Jurkat, Clone E6-1 (cell line): Measurements from ENCODE around the gene SOX6.

Experiments
- DNase-seq: peaks from one replicate; pipeline ENCODE4 v3.0.0-alpha.2; 2011; ENCODE audit warnings: low read depth, low spot score
- H3K4me3 ChIP-seq: 2 replicates; pipeline ENCODE4 v1.5.1; 2011; ENCODE audit warnings: mild to moderate bottlenecking, low read length, control low read depth, moderate library complexity

The SOX6 gene

DNA sequence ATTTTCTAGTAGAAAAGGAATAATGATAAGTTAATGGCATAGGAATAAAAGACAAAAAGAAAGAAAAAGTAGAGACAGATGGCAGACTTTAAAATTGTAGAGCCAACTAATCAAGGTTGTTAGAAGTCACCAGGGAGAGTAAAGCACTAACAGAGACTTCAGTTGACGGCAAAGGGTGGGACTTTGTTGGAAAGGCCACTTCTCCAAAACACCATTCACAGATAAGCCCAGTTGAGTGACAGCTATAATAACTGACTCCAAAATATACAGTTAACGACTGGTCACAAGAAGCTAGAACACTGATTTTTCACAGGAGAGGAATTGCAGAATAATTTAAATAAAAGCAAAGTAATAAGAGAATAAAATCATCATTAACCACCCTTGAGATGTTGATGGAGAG, 16.0 kb upstream of the SOX6 start:
- no peak overlapping the region for H3K4me3 ChIP-seq
- DNase-seq, result no peak

DNA sequence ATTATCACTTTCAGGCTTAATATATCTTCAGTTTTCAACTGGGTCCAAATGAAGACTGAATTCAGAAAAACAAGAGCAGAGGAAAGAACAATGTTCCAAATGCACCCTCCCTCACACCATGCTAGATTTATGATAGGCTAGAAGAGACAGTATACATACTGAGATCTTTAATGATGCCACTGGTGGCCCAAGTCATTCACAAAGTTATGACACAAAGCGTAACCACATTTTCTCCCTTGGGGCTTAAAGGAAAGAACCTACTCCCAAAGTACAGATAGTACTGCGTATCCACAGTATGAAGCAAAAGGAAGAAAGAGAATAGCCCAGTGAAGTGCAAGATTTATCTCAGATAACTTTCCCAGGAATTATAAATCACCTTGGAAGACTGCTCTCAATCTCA, 10.9 kb upstream of the SOX6 start:
- no peak overlapping the region for H3K4me3 ChIP-seq
- DNase-seq, result no peak

DNA sequence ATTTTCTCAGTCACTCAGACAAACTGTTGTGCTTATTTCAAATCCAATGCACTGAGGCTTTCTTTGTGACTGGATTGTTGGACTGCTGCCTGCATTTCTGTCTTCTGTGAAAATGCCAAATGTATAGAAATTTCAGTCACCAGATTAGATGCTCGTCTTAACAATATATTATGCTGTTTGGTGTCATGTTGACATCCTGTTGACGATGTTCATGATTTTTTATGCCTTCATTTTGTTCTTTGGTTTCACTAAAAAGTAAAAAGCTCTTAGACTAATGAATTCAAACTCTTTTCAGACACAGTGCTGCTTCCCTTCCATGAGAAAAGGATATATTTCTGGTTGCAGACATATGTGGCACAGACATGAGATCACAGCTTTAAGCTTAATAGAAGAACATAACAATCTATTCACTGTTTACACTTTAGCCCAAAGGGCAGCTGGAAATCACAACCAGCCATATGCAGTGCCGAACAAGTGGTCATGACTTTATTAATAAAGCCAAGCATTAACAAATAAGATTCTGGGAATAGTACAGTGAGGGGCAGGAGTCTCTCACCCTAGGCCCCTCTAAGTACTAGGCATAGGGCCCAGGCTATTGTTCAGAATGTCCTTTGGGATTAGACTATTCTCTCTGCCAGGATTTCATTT, 9.4 kb upstream of the SOX6 start:
- DNase-seq, result no peak
- no peak overlapping the region for H3K4me3 ChIP-seq

DNA sequence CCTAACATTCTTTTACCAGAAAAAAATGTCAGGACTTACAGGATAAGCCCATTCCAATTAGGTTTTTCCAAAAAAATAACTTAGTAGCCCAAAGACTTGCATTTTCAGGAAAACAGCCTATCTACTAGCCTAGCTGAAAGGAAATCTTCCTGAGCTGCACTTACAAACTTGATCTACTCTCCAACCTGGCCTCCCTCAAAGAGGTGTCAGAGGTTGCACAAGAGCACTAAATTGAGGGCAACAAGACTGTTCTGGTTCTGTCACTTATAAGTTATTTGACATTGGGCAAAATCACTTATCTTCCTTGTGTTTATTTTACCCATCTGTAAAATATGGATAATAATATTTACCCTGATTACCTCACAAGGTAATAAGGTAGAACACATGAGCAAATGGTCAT, 7.9 kb upstream of the SOX6 start:
- no peak overlapping the region for H3K4me3 ChIP-seq
- no peak for DNase-seq

DNA sequence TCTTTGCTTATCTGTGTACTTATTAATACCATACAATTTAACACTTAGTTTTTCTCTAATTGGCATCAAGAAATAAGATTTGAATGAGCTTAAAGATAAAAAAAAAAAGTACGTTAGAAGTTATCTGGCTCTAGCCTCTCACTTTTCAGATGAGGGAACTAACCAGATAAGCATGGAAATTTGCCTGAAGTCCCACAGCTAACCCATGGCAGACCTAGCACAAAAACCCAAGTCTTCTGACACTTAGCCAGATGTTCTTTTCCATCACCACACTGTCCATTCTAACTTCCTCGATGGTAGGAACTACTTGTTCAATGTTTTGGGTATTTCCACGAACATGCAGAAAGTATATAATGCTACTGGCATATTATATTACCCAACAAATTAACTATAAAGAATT, 7.4 kb upstream of the SOX6 start:
- DNase-seq, result no peak
- no peak overlapping the region for H3K4me3 ChIP-seq

DNA sequence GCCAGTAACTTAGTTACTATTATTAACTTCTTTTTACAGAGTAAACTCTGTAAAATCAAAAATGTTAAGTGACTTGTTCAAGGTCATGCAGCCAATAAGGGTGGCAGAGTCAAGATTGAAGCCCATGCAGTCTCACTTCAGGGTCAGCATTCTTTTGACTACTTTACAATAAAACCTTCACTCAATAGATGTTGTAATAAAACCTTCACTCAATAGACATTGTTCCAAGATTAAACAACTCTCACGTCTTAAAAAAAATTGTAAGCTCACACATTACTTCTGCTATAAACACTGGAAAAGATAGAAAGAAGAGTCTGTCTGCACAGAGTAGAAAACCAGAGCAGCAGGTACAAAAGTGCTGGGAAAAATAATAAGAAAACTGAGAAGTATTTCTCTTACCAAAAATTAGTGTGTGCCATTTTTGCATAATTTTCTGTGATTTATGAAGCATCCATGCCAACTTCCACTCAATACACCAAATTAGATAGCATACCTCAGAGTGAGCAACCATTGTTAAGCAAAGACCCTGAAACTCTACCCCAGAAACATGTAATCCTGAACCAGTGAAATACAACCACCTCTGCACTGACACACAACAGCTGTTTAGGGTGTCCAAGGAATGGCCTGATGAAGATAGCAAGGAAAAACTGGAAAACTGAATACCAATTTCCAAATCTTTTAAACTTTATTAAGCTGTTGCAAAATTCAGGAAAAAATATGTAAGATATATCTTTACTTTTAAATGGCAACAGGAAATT, 4.9 kb upstream of the SOX6 start:
- no peak overlapping the region for H3K4me3 ChIP-seq
- DNase-seq, result no peak

DNA sequence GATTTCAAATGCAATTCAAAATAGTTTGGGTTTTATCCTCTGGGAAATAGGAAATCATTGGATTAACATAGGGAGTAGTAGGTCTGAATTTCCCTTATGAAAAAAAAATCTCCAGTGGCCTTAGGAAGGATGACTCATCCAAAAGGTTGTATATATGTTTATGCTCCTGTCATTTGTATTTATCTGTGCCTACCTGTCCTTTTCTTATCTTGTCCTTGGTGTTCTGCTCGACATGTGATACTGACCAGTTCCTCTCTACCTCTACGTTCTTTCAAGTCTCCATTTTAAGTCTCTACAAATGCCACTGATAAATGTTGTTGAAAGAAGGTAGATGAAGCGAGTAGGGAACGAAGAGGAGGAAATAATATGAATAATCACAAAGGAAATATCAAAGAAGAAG, 3.0 kb upstream of the SOX6 start:
- DNase-seq, result no peak
- H3K4me3 ChIP-seq, result no peak overlapping the region

DNA sequence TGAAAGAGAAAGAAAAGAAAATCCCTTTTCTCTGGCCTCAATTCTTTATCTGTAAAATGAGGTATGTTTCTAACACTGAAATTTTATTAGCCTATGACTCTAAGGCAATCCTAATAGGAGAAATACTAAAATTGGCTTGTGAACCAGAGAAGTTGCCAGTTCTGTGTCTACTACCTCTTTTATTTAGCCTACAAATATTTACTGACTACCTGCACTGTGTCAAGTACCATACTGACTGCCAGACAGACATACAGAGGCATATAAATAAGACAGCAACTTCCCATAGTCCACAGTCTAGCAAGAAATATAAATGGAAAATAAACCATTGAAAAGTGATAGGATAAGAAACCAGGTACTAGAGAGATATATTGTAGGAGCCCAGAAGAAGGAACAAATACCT, 2.4 kb upstream of the SOX6 start:
- no peak overlapping the region for H3K4me3 ChIP-seq
- DNase-seq, result no peak

DNA sequence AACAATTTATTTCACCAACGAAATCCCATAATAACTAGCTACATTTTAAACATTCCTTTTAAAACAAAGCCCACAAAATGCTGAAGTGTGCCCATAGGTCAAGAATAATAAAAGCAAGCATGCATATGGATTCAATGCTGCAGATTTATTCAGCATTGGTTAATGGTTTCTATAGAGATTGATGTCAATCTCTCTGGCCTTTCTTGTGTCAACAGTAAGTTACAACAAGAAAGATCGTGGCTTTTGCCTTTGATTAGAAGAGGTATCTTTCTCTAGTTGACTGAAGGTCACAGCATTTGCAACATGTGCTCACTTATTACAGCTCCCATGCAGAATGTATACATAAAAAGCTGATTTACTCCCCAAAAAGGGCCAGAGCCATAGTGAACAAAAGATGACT, 1.4 kb upstream of the SOX6 start:
- no peak overlapping the region for H3K4me3 ChIP-seq
- DNase-seq, result no peak

DNA sequence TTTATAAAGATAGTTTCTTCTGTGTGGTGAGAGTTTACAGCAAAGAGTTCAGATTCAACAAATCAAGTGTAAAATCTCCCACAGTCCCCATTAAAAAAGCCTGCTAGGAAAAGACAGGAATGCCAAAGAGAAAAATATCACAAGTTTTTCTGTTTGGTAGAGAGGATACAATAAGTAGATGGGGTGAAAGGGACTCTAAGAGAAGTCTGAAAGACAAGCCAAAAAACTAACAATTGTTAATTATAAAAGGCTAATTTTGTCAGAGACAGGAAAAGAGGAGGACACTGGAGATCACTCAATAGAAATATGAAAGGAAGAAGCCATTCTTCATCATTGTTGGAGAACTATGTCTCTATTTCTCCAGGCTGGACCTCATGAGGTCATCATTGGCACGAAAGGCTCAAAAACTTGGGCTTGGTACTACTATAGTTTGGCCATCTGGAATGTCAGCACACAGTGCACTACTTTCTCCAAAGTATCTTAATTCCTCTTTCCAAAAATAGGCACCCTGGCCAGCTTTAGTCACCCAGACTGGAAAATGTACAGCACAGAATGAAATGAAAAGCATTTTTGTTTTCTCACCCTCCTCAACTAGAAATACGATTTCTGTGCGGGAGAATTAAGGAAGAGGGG, 531 bp upstream of the SOX6 start:
- no peak for DNase-seq
- no peak overlapping the region for H3K4me3 ChIP-seq

DNA sequence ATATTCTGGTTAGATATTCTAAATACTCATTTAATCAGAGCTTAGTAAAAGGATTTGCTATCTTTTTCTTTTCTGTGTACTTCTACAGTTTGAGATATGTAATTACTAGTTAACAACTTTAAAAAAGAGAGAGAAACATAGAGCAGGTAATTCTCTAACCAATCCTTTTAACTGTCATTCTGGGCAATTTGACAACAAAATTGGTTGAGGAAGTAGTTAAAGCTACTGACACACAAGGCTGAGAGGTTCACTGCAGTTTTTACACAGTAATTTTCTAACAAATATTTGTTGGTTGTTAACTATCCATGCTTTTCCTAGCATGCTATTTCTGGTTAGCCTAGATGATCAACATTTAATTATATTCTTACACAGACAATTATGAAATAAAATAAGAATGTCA, 3.6 kb downstream of the SOX6 start:
- DNase-seq, result no peak
- H3K4me3 ChIP-seq, result no peak overlapping the region

DNA sequence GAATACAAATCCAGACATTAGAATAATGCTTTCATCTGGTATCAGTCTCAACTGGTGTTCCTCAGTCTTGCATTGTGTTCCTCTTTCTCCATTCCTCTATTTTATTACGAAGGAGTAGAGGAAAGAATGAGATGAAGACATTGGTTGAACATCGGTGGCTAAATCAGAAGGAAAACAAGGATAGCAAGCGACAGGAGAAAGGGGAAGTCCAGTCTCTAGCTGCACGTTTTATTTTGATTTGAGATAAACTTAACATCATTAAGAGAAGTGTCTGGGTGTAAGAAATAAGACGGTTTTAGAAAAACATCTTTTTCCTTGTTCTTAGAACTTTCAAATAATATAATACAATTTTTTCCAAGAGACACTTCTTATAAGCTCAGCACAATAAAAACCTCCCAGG, 6.2 kb downstream of the SOX6 start:
- H3K4me3 ChIP-seq, result no peak overlapping the region
- no peak for DNase-seq

DNA sequence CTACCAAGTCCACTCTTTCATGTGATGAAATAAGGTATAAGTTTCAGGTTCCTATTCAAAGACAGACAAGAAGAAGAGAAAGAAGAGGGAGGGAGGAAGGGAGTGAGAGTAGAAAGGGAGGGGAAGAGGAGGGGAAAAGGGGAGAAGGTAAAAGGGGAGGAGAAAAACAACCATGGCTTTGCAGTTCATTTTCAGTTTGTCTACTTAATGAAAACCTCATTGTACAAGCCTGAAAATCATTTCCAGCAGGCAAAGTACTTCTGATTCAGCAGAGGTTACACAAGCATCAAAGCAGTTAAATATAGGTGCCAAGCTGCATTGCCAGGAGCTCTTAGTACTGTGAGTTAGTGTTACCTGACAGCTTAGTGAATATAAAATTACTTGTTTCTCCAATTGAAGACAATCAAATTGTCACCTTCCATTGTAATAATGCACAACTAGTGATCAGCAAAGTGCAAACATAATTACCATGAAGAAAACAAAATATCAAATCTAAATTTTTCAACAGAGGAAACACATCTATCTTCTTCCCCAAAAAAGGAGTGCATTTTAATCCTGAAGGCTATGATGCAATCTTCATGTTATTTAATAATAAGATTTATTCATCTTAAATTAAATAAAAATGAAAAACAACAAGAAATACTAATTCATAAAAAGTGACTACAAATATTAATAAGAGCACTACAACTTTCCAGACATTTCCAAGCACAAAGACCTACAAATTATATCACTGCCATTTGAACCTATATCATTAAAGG, 8.2 kb downstream of the SOX6 start:
- no peak for DNase-seq
- no peak overlapping the region for H3K4me3 ChIP-seq

DNA sequence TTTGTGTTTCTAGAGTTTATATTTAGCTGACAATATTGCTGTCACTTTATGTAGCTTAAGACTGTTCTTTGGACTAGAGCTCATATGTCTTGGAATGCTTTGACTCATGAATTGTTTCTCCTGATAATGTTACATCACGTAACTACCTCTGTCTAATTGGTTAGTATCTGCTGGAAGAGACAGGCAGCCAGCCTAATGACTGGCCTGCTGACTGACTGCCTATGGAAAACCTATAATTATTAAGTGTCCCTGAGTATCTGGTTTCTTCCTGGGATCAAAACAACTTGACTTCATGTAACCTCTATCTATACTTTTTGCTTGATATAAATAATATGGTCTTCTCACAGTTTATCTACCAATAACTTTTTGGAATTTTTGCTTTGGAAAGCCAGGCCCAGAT, 9.4 kb downstream of the SOX6 start:
- DNase-seq, result no peak
- H3K4me3 ChIP-seq, result no peak overlapping the region

DNA sequence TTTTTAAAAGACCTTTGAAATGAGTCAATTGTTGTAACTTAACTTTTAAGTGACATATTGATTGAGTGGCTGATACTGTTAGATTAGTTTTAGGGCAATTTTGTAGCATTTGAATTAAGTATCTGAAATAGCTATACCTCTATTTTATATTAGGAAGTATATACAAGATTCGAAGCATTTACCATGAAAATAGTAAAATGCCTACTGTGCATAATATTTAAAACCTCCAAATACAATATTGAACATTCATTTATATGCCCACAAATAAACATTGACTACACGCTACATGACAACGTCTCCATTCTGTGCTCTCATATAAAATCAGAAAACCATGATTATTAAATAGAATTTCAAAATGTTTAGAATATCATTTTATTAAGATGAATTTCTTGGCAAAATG, 14.5 kb downstream of the SOX6 start:
- H3K4me3 ChIP-seq, result no peak overlapping the region
- no peak for DNase-seq

DNA sequence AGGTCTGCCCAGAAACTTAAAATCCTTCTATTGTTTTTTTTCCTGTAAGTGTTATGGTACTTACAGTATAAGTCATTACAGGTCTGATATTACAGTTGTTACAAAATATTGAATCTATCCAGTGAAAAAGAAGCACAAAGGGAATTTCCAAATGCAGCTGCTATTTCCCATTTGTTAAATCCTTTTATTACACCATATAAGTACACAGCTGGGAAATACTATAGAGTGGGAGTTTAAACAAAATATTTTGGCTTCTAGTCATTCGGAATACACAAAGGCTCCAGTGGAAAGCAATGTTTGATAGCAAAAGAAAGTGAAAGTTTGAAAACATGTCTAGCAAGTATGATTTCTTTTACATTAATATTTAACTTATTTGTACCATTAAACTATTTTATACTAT, 18.0 kb downstream of the SOX6 start:
- no peak for DNase-seq
- no peak overlapping the region for H3K4me3 ChIP-seq

DNA sequence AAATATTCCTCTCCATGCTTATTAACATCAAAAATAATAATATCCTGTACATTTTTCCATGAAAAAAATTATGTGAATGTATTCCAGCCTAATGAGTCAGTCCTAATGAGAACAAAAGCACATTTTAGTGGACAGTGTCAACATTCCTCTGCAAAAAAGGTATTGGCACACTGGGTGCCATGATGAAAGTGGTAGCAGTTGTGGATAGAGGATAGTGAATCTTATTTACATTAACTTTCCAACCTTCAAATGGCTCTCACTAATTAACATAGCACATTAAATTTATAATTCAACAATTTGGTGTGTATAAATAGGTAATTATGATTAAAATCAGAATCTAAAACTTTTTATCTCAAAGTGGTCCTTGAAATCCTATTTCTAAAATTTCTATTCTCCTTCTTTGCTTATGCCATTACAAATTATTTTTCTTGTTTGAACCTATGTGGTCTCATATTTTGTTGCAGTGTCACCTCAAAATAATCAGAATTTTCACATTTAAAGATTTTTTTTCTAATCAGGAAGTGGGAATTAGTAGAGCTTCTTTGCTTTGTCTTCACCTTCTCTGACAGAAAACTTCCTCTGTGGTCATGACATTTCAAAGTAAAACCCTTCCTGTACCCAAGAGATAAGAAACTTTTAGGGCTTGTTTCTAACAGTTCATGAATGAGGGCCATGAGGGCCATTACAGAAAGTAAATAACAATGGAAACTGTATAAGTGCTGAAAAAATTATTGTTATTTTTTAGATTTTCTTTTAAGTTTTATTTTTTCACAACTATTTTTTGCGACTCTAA, 18.7 kb downstream of the SOX6 start:
- no peak overlapping the region for H3K4me3 ChIP-seq
- DNase-seq, result peak; percentile 95

DNA sequence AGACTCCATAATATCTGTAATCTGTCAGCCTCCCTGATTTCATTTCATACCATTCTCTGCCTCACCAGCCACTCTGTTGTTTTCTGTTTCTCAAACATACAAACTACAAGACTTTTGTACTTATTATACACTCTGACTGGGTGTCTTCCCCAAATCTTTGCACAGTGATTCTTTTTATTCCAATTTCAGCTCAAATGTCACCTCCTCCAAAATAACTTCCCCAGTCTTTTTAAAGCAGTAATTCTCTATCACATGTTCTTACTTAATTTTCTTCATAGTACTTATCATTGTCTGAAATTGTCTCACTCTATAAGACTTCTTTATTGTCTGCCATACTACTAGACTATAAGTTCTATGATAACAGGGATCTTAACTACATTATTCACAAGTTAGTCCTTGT, 19.6 kb downstream of the SOX6 start:
- DNase-seq, result no peak

DNA sequence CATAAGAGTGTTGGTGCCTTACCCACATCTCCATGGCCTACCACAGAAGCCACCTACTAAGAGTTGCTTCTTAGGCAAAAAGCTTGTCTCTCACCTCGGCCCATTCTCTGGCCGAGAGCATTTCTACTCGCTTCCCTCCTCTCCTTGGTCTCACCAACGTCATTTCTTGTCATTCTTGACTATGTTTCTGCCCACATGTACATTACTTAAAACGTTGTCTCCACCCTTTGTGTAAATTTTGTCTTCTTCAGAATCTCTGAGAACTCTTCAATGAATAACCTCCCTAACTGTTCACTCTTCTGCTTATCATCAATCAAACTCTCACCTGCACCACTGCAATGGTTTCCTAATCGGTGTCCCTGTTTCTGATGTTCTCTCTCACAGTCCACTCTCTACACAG, 20.1 kb downstream of the SOX6 start:
- DNase-seq, result no peak
- H3K4me3 ChIP-seq, result no peak overlapping the region

More for the DNA sequence above, 19.6 kb downstream of the SOX6 start:
- no peak overlapping the region for H3K4me3 ChIP-seq
